PC-9 (cell line): ENCODE results near the gene GRM8. TPM values are rescaled to one million over a fixed set of nuclear protein-coding genes. Genes with fewer than 3 reads are reported as not detected.

Source experiments
- BruUV-seq: library from RNA; stranded (reverse); fragments of 400-500 nt; replicated peaks from 2 replicates; lab custom pipeline; 2021; lab: Mats Ljungman, UMichigan
- CTCF ChIA-PET: fragments of 300-600 bp; sonication (Branson Sonifier 250); formaldehyde crosslinking; loops from one replicate; lab custom pipeline; 2022; ENCODE audit warnings: antibody characterized with exemption; lab: Charles Lee
- POLR2A ChIA-PET: fragments of 300-600 bp; sonication (Branson Sonifier 250); formaldehyde crosslinking; loops from one replicate; lab custom pipeline; 2022; ENCODE audit warnings: antibody characterized with exemption; ENCODE audit not compliant: unreplicated experiment; lab: Charles Lee
- DNase-seq, 2 experiments: peaks; one replicate each; pipeline versions ENCODE4 v3.0.0 to v3.0.0-alpha.2; 2015 to 2022; ENCODE audit warnings: mixed read lengths in 1 of 2
- H2AFZ ChIP-seq: fragments of 200-600 bp; sonication (generic); 2 replicates; pipeline ENCODE4 v1.8.1; 2017; ENCODE audit warnings: antibody characterized with exemption
- H3F3A ChIP-seq: fragments of 200-600 bp; sonication (generic); 2 replicates; pipeline ENCODE4 v1.8.1; 2017; ENCODE audit warnings: antibody characterized with exemption, mild to moderate bottlenecking, low read depth; ENCODE audit not compliant: insufficient read depth
- H3K27ac ChIP-seq: fragments of 200-600 bp; sonication (generic); 2 replicates; pipeline ENCODE4 v1.6.1; 2016; ENCODE audit warnings: mixed run types
- H3K27me3 ChIP-seq: fragments of 200-600 bp; sonication (generic); 2 replicates; pipeline ENCODE4 v1.6.1; 2016; ENCODE audit warnings: low read depth, mixed run types; ENCODE audit not compliant: insufficient read depth
- H3K36me3 ChIP-seq: fragments of 200-600 bp; sonication (generic); 2 replicates; pipeline ENCODE4 v1.6.1; 2016; ENCODE audit warnings: low read depth, mixed run types
- H3K4me1 ChIP-seq: fragments of 200-600 bp; sonication (generic); replicated peaks from 2 replicates; pipeline ENCODE4 v1.6.1; 2016; ENCODE audit warnings: mixed run types; ENCODE audit not compliant: insufficient read depth
- H3K4me2 ChIP-seq: fragments of 200-600 bp; sonication (generic); 2 replicates; pipeline ENCODE4 v1.6.1; 2017; ENCODE audit warnings: mixed run types
- H3K4me3 ChIP-seq: fragments of 200-600 bp; sonication (generic); 2 replicates; pipeline ENCODE4 v1.6.1; 2016; ENCODE audit warnings: mixed run types
- H3K79me2 ChIP-seq: fragments of 200-600 bp; sonication (generic); 2 replicates; pipeline ENCODE4 v1.6.1; 2017; ENCODE audit warnings: low read depth, mixed run types
- H3K9me2 ChIP-seq: fragments of 200-600 bp; sonication (generic); 2 replicates; pipeline ENCODE4 v1.8.1; 2017; ENCODE audit warnings: mild to moderate bottlenecking; ENCODE audit not compliant: insufficient read depth
- H3K9me3 ChIP-seq: fragments of 200-600 bp; sonication (generic); 2 replicates; pipeline ENCODE4 v1.8.1; 2016; ENCODE audit warnings: low read depth; ENCODE audit not compliant: insufficient read depth
- H4K20me1 ChIP-seq: fragments of 200-600 bp; sonication (generic); 2 replicates; pipeline ENCODE4 v1.8.1; 2017; ENCODE audit not compliant: insufficient read depth
- CTCF ChIP-seq: fragments of 200-600 bp; sonication (generic); conservative IDR thresholded peaks from 2 replicates; pipeline ENCODE4 v1.6.1; 2017; ENCODE audit warnings: mixed run types, antibody characterized with exemption, mild to moderate bottlenecking, moderate library complexity
- EZH2 ChIP-seq: fragments of 200-600 bp; sonication (generic); IDR thresholded peaks from 2 replicates; pipeline ENCODE4 v1.8.0; 2017; ENCODE audit warnings: antibody characterized with exemption, low read depth
- intact Hi-C: fragments of 100-400 bp; cut with micrococcal nuclease; formaldehyde crosslinking; loops from one replicate; pipeline ENCODE4 v1.10.0; 2022; ENCODE audit not compliant: unreplicated experiment
- total RNA-seq: library from RNA; stranded (reverse); gene quantifications from 2 replicates; pipeline ENCODE4 v1.2.3, GENCODE V29; 2021

The GRM8 gene
- total RNA-seq, 1 experiment from 2014 or later, result not detected

DNA sequence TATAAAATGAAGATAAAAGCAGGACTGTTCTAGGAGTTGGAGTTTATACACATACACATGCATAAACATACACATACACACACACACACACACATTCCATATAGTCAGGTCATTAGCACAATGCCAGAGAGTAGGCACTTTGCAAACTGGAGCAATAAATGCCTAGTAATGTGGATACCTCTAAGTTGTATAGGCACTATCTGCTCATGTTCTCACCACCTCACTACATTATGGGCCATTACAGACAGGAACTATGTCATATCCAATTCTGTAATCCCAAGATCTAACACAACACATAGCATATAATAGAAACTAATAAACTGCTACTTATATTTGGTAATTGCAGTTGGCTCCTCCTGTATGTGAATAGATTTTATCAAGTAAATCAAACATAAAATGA lies 115.6 kb downstream of the GRM8 start:
- H3K4me3 ChIP-seq, result no peak overlapping the region
- CTCF ChIA-PET, result interaction anchor here (0.7 kb wide), 1 partner anchor 360 kb away, joined by 3 read pairs; no protein-coding TSS in a partner anchor
- TF ChIP-seq CTCF (no peak), EZH2 (no peak)
- H3K79me2 ChIP-seq, result no peaks in the 10 kb centered on the region
- no TSS peak for BruUV-seq
- H3K9me3 ChIP-seq, result no peaks in the 10 kb centered on the region
- H3K4me1 ChIP-seq, result no peaks in the 10 kb centered on the region
- H3F3A ChIP-seq, result no peaks in the 10 kb centered on the region
- POLR2A ChIA-PET, result no interaction called here
- H3K36me3 ChIP-seq, result no peaks in the 10 kb centered on the region
- no peak overlapping the region for H3K4me2 ChIP-seq
- no peak overlapping the region for H3K27ac ChIP-seq
- H3K9me2 ChIP-seq, result no peaks in the 10 kb centered on the region
- H4K20me1 ChIP-seq, result no peaks in the 10 kb centered on the region
- DNase-seq, result no peak
- H3K27me3 ChIP-seq, result no peaks in the 10 kb centered on the region; the same call in 1 of the 2 replicates
- no peak overlapping the region for H2AFZ ChIP-seq
- intact Hi-C loops, result no loop called here

GRCh38 chr7:127135871-127136485 lies 116.8 kb downstream of the GRM8 start:
- ChIA-PET POLR2A (no interaction called here), CTCF (no interaction called here)
- no peaks in the 10 kb centered on the region for H3K9me2 ChIP-seq
- no peaks in the 10 kb centered on the region; the same call in 1 of the 2 replicates for H3K27me3 ChIP-seq
- no TSS peak for BruUV-seq
- no peak overlapping the region for H3K27ac ChIP-seq
- H3K4me1 ChIP-seq, result no peaks in the 10 kb centered on the region
- TF ChIP-seq CTCF, result no peak
- TF ChIP-seq EZH2, result no peak
- no peaks in the 10 kb centered on the region for H4K20me1 ChIP-seq
- H3K9me3 ChIP-seq, result no peaks in the 10 kb centered on the region
- H2AFZ ChIP-seq, result no peak overlapping the region
- intact Hi-C loops, result no loop called here
- no peaks in the 10 kb centered on the region for H3K79me2 ChIP-seq
- no peaks in the 10 kb centered on the region for H3F3A ChIP-seq
- H3K4me2 ChIP-seq, result no peak overlapping the region
- DNase-seq, result no peak
- H3K36me3 ChIP-seq, result no peaks in the 10 kb centered on the region
- no peak overlapping the region for H3K4me3 ChIP-seq

DNA sequence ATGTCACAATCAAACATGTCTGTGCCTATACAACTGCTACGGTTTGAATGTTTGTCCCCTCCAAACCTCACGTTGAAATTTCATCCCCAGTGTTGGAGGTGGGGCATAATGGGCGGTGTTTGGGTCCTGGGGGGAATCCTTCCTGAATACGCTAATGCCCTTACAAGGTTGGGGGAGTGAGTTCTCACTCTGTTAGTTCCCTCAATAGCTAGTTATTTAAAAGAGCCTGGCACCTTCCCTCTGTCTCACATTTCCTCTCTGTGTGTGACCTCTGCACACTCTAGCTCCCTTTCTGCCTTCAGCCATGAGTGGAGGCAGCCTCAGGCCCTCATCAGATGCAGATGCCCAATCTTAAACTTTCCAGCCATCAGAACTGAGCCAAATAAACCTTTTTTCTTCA lies 129.5 kb downstream of the GRM8 start:
- TF ChIP-seq CTCF (no peak), EZH2 (no peak)
- Histone ChIP-seq H3K36me3 (no peaks in the 10 kb centered on the region), H3K27me3 (no peaks in the 10 kb centered on the region), H3K9me3 (no peaks in the 10 kb centered on the region), H3K4me3 (no peak overlapping the region), H4K20me1 (no peaks in the 10 kb centered on the region), H3K4me1 (no peaks in the 10 kb centered on the region), H3K4me2 (no peak overlapping the region), H3F3A (no peaks in the 10 kb centered on the region), H3K9me2 (no peaks in the 10 kb centered on the region), H3K79me2 (no peaks in the 10 kb centered on the region), H3K27ac (no peak overlapping the region), H2AFZ (no peak overlapping the region)
- no TSS peak for BruUV-seq
- DNase-seq, result no peak
- ChIA-PET POLR2A (no interaction called here), CTCF (no interaction called here)
- intact Hi-C loops, result no loop called here
